Fibroblast of skin of abdomen (primary cell): ENCODE data around the gene GABRB3. TPM values are rescaled to one million over a fixed set of nuclear protein-coding genes. Genes with fewer than 3 reads are reported as not detected.
A peak's percentile ranks its signal among the peaks of the same experiment; 100 is the strongest.

Experiments used
- DNase-seq: peaks from one replicate; pipeline ENCODE4 v3.0.0-alpha.2; 2013
- polyA plus RNA-seq, 2 experiments: library from polyadenylated mRNA; unstranded; fragments of 120-200 nt; gene quantifications; one replicate each; pipeline ENCODE4 v1.2.1, GENCODE V29; 2013; ENCODE audit not compliant: insufficient read length in 2 of 2

GABRB3 gene
- 1.9 TPM for polyA plus RNA-seq (2013, experiment 1 of 2; ENCODE audit: insufficient read length)
- 1.3 TPM for polyA plus RNA-seq (2013, experiment 2 of 2; ENCODE audit: insufficient read length)

DNA sequence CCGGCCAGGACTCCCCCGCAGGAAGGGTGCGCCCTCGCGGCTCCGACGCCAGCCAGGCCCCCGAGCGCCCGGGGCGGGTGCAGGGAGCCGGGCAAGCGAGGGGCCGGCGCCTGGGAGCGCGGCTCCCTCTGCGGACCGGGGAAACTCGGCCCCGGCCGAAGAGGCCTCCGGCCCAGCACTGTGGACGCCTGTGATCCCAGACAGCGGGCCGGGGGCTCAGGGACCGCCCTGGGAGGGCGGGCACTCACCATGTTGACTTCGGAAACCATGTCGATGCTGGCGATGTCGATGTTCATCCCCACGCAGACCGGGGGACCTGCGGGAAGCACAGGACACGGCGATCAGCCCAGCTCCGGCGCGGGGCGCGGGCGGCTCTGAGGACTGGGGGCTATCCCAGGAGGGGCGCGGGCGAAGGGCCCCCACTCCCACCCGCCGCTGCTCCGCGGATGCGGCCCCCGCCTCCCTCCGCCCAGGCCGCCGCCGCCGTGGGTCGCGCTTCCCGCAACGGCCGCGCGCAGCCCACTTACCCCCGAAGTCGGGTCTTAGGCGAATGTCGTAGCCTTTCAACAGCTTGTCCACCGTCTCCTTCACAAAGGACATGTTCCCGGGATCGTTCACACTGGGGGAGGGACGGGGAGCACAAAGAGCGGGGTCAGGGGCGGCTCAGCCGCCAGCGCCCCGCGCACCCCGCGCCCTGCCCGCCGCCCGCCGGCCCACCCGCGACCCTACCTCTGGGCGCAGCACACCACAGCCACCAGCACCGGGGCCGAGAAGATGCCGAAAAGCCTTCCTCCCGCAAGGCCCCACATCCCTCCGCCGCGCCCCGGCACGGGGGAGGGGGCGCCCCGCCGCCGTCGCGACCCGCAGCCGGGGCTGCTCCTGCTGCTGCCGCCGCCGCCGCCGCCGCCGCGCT, at the start of gene GABRB3:
GABRB3 (minus strand) TSS at position 913 of the 913 bp plus-strand sequence.
- DNase-seq, result no peak

DNA sequence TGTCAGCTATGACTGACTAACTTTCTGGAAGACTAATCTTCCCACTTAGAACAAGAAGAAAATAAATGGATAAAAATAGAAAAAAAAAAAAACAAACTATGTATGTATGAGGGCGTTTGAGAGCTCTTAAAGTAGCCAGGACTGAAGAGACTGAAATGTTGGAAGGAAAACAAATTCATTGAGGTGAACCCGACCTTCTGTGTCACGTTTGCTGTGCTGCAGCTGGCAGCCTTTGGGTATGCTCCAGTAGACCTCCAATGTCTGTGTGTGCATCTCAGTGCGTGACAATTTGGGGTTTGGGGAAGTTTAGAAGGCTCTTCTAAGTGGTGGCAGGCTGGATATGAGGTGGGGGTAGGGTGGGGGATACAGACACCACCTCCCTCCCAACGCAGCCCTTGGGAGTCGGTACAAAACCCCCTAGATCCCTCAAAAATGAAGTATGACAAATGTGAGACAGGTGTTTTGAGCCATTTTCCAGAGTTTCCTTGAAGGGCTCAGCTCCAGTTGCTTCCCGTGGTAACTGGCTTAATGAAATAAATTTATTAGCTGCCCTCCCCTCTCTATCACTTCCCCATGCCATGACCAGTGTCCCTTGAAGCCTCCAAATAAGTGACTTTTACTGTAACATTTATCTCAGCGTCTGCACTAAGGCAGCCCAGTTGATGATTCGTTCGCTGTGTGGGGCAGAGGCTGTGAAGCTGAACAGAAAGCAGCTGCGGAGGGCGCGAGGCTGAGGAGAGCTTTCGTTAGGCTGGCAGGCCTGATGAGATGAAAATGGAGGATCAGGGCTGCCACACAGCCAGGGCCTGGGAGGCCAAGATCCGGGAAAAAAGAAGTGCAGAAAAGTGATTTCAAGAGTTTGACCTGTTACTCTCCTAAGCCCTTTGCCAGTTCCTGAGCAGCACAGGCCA, 34.9 kb upstream of the GABRB3 start:
- no peak for DNase-seq

DNA sequence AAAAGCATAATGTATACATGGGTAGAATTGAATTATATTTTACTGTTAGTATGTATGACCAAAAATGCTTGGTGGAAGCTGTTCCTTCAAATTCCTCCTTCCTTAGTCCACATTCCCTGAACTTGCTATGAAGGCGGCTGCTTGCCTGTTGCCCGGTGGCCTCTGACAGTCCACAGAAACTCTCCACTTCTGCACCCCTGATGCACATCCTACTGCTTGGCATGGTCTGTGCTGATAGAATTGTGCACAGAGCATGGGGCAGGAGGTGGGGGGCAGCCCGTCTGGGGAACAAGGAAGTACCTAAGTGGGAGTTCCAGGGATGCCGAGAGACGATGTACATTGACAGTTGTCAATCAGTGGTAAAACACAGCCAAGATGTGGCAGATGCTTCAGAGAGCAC, 33.7 kb upstream of the GABRB3 start:
- no peak for DNase-seq

DNA sequence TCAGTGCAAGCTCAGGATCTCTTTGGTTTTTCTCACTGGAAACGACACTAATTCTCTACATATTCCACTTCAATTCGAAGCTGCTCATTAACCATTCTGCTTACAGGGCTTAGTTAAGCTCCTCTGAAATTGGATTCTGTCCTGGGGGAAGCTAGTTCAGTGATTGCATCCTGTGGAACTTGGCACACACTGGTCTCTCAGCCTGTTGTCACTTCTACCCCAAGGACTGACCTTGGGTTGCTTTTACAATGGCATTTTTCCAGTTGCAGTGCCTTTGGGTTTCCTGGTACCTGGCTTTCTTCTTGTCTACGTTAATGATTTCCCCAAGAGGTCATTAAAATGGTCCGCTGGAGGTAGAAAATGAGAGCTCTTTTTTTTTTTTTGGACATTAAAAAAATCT, 33.3 kb upstream of the GABRB3 start:
- no peak for DNase-seq

DNA sequence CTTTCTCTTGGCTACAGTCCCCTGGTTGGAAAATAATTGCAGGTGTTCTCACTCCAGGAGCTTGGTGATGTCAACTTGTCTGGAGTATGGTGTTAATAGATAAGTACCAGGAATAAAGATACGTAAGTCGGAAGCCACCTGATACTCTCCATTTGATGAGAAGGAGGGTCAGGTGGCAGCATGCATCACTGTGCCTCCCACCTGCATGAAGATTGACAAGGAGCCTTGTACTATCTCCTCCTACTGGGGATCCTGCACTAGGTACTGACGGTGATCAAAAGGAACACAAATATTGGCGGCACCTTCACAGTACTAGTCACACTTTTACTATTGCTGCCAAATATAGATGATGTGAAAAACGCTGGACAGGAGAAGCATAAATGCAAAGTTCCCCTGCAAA, 32.6 kb upstream of the GABRB3 start:
- DNase-seq, result no peak

DNA sequence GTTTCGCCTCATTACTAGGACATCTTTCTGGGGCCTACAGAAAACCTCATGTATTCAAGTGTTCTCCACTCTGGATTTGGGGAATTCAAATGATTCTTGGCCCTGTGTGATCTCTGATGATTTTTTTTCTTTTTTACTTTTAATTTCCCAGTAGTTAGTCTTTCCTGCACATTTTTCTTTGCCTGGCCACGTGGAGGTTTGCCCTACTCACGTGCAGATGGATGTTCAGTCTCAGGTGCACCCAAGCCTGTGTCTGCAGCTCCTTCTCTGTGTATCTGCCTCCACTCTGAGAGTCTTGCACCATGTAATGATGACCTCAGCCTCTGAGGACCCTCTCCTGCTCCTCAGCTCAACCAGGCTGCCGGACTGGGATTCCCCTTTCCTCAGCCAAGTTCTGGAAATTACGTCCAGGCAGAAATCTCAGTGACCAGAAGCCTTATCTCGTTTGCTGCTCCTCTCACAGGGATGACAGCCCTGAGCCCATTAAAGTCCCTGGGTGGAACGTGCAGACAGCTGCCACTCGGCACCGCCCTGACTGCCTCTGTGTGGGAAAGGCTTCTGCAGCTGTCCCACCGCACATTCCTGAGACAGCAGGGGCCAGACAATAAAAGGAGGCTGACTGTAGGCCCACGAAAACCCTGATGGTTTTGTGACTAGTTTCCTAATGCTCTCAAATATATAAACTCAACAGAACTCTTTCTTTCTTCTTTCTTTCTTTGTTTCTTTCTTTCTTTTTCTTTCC, 31.4 kb upstream of the GABRB3 start:
- no peak for DNase-seq

DNA sequence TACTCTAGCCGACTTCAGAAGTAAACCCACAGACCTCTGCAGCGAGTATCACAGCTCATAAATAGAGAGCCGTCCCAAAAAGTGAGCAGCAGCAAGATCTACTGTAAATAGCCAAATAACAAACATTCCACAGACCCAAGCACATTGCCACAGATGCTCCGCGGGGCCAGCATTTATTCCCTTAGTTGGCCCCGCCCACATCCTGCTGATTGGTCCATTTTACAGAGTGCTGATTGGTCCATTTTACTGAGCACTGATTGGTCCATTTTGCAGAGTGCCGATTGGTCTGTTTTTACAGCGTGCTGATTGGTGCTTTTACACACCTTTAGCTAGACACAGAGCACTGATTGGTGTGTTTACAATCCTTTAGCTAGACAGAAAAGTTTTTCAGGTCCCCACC, 17.3 kb upstream of the GABRB3 start:
- no peak for DNase-seq

DNA sequence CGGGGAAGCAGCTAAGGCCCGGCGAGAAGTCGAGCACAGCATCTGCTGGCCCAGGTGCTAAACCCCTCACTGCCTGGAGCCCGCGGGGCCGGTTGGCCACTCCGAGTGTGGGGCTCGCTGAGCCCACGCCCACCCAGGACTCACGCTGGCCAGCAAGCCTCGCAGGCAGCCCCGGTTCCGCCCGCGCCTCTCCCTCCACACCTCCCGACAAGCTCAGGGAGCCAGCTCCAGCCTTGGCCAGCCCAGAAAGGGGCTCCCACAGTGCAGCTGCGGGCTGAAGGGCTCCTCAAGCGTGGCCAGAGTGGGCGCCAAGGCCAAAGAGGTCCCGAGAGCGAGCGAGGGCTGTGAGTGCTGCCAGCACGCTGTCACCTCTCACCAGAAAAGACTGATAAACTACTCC, 8.9 kb upstream of the GABRB3 start:
- DNase-seq, result no peak

DNA sequence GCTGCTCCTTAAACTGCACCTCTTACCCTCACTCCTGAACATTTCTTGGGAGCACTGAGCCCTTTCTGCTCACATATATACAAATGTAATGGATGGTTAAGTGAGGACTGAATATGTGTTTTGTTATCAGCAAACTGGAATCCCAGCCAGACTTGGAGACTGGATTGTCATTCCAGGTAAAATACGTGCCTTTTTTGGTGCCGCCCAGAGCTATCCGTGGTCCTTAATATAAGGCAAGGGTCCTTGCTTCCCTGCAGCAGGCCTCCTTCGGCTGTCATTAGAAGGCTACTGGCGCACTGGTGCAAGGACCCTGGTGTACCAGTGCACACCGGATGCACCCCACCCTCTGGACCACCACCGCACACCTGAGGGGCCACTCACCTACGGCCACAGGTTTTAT, 1.1 kb upstream of the GABRB3 start:
- no peak for DNase-seq

DNA sequence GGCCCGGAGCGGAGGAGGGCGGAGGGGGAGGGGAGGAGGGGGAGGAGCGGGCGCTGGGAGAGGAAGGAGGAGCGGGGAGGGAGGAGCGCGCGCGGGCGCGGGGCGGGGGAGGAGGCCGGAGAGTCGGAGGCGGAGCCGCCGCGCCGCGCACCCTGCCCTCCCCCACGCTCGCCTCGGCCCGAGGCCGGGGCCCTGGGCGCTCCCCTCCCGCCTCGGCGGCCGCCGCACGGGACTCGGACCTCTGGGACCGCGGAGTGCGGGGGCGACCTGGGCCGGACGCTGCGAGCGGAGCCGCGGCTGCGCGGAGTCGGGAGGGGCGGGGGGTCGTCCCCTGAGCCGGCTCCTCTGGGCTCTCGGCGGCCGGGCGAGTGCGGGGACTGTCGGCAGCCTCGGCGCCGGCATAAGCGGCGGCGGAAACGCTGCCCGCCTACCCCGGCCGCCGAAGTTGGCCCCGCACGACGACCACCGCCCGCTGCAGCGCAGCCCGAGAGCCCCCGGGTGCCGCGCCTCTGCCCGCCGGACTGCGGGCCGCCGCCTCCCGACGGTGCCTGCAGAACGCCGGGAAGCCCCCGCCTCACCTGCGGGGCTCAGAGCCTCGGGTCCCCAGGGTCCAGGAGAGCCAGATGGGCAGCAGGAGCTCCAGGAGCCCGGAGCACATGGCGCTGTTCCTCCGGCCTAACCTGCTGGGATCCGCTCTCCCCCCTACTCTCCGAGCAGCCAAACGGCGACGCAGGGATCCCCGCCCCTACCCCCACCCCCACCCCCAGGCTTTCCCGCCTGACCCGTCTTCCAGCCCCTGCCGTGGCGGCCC, 406 bp upstream of the GABRB3 start:
- DNase-seq, result peak; percentile 8

DNA sequence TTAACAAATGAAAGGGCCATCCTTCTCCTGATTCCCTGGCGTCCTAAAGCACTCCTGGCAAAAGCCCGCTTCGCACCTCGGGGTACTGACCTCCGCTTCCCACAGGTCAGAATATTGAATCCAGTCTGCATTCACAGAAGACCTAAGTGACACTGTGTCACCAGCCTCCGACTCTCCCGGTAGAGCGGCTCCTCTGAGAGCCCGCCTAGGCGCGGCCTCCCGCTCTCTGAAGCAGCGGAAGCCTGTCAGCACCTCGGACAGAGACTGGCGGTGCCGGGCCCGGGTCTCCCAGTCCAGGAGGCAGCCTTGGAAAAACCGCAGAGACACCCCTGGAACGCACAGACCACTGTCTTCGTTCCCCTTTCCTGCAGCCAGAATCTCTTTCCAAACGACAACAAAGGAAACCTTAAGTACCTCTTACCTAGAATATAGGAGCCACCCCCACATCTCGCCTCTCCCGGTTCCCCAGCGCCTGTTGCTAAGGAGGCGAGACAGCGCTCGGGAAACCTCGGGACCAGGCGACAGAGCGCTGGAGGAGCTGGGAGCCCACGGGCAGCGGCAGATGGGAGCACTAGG, 1.2 kb downstream of the GABRB3 start:
- peak; percentile 3 for DNase-seq

DNA sequence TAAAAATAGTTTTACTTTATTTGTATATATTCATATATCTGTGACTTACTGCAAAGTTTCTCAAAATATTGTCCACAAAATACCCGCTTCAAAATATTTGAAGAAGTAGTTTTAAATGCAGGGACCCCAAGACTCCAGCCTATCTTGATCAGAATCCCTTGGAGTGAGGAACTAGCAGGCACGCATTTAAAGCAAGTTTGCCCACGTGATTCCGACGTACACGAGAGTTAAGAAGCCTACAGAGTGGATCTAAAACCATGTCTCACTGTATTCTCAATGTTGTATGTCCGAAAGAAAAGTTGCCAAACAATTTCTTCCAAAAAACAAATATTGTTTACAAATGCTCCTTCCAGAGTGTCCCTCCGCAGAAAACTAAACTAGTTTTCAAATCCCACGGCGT, 1.7 kb downstream of the GABRB3 start:
- DNase-seq, result no peak

DNA sequence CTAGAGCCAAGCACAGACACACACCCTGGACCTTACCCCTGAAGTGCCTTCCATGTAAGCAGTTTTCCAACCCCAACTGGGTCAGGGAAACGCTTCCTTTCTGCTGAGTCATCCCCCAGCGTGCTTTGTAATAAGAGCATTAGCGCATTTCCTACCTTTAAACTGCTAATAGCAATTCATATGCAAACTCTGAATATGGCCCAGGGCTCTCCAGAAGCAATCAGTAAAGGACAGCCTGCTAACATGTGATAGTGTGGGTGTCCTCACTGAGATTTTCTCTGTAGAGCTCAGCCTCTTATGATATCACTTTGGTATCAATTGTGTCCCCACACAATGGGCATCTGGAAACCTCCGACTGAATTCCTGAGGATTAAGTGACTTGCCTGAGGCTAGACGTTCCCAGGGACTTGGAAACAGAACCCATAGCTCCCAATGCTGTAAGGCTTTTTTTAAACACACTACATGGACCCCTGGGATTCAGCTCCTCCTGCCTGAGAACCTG, 5.6 kb downstream of the GABRB3 start:
- no peak for DNase-seq

DNA sequence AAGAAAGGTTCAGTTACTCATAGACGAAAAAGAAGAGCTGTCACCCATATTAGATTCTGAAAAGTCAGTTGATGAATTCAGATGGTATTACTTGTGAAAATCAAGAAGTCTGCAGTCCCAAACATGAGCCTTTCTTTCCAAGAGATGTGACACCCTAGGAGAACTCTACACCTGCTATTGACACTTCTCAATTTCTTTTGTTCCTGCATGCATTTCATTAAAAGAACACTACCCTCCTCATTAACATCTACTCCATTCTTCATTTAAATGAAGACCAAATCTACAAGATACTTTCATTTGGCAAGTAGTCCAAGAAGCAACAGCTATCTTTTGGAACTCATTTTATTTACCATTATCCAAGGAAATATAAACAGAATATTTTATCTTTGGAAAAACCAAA, 6.6 kb downstream of the GABRB3 start:
- DNase-seq, result no peak

DNA sequence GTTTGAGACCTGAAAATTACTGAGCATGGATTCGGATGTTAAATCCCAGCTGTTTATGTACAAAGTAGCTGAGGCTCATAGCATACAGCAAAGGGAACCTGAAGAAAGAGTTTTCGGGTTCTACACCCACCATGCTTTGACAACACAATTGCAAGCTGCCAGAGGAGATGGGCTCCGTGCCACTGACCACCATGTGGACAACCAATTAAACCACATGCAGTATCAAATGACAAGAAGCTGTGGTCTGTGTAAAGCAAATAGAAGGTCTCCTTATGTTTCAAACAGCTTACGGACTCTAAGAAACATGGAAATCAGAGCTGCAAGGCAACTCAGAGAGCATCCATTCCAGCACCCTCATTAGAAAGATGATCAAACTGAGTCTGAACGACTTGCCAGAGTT, 12.9 kb downstream of the GABRB3 start:
- DNase-seq, result no peak

DNA sequence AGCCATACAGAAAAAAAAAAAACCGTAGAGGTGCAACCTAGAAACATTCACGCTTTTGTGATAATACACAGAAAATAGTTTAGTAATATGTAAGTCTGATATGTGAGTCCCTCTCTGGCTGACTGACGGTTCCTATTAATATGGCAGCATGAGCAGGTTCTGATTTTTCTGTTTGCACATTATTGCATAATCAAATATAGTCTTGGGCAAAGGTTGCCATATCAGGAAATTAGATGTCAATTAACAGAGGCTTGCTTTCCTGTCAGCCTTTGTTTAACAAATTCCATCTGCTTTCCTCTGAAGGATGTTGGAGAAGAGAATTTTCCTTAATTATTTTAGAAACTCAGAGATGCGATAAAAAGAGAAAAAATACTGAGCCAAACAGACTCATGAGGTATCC, 14.8 kb downstream of the GABRB3 start:
- no peak for DNase-seq

DNA sequence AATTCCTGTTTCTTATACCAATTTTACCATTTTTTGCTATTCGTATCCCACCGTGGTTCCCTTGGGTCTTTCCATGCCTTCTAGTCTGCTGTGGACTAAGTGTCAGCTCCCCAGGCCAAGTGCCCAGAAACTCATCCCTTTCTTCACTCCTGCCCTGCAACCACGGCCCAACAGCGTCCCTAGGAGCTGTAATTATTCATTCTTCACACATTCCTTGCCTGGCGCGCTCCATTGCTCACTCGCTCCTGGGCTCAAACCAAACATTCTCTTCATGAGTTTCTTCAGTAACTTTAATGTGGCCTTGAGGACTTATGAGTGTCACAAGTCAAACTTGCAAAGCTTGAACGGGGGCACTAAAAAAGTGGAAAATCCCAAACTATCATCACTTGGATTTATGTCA, 15.7 kb downstream of the GABRB3 start:
- no peak for DNase-seq

DNA sequence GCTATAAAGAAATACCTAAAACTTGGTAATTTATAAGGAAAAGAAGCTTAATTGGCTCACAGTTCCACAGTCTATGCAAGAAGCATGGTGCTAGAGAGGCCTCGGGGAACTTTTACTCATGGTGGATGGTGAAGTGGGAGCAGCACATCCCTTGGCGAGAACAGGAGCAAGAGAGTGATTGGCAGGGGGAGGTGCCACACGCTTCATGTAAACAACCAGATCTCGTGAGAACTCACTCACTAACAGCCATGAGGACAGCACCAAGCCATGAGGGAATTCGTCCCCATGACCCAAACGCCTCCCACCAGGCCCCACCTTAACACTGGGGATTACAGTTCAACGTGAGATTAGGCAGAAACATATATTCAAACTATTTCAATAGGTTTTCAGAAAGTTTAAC, 28.0 kb downstream of the GABRB3 start:
- no peak for DNase-seq

DNA sequence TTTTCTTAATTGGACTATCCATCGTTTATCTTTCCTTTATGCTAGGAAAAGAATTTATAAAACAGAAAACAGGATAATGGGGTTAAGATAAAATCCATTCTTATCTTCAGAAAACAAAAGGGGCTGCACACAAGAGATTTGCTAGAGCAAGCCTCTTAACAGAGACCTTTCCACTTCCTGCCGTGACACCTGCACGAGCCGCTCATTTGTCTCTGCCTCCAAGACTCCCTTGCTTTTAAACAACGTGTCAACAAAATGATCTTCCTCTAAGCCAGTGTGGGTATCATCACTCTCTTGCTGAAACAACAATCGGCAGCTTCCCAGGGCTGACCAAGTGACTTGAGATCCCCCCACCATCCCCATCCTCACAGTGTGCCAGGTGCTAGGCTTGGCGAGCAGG, 33.1 kb downstream of the GABRB3 start:
- DNase-seq, result no peak

DNA sequence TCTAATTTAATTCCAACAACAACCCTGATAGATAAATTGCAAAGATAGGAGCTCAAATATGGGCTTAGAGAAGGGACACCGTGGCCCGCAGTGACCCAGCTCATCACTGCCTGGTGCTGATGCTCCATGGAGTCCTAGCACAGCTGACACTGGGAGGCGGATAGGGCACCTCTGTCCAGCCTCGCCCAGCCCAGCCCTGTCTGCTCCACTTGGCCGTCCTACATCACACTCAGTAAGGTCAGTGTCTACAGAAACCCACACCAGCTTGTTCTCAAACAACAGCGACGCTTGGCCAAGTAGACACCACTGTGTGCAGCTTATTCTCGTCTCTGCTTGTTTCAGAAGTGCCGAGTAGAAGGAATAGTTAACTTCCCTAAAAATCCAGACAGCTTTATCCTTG, 33.9 kb downstream of the GABRB3 start:
- no peak for DNase-seq
